ENCODE data around the gene RTL5. TPM values are rescaled to one million over a fixed set of nuclear protein-coding genes. Genes with fewer than 3 reads are reported as not detected.

RTL5 gene
- polyA plus RNA-seq, 1 of the 3 experiments (the other 2 are of a cell fraction) = 1.8 TPM

GRCh38 chrX:72130156-72130761 is 1.5 kb downstream of the RTL5 start:
- CTCF ChIA-PET = interaction anchor here (1.1 to 15.8 kb wide), 5 partner anchors 15 to 132 kb away, joined by 3 to 257 read pairs (median 29); no protein-coding TSS in a partner anchor
- H3K4me2 ChIP-seq = no peak overlapping the region

More at GRCh38 chrX:72130156-72130761, 1.5 kb downstream of the RTL5 start:
- no peak overlapping the region for H3K9ac ChIP-seq
- WGBS (ENCODE audit: low lambda C conversion rate) = 90% methylated on average over 12 of the region's 12 CpGs
- no peaks in the 10 kb centered on the region for H3K36me3 ChIP-seq (replicated peaks in 1 of 2; ENCODE audit: control insufficient read depth in 1 of 2, insufficient read depth in 2 of 2, low read length in 1 of 2)
- H3K9me2 ChIP-seq = no peaks in the 10 kb centered on the region
- peak overlapping the region in 1 of 2 experiments; percentile 77; a peak in 1 of 4 replicates for H3K27ac ChIP-seq (ENCODE audit: low read depth in 2 of 2, low read length in 1 of 2)
- H3K4me3 ChIP-seq (ENCODE audit: low read depth in 2 of 2, low read length in 1 of 2) = peak overlapping the region in 1 of 2 experiments; percentile 48; a peak in 1 of 4 replicates
- no peaks in the 10 kb centered on the region for H4K20me1 ChIP-seq (ENCODE audit: insufficient read depth)
- POLR2A ChIA-PET = interaction anchor here (0.6 to 2.4 kb wide), 7 partner anchors 35 to 101 kb away, joined by 3 to 7 read pairs (median 4); partner anchors contain the start of gene PIN4
- H2AFZ ChIP-seq (ENCODE audit: low read depth) = no peak overlapping the region
- DNase-seq = no peak
- peaks cover 19% of the 10 kb centered on the region for H3K27me3 ChIP-seq (ENCODE audit: insufficient read depth)
- H3K79me2 ChIP-seq (ENCODE audit: insufficient read depth) = no peaks in the 10 kb centered on the region
- TF ChIP-seq TCF12 (IDR thresholded peaks at IDR 0.05) (no peak), ZBTB33 (IDR thresholded peaks at IDR 0.05; ENCODE audit: borderline replicate concordance, low read depth) (no peak), RAD21 (IDR thresholded peaks at IDR 0.05; ENCODE audit: low read length) (no peak), GATA2 (CRISPR knock-in tag; IDR thresholded peaks at IDR 0.05) (no peak), MXI1 (IDR thresholded peaks at IDR 0.05; ENCODE audit: low read depth, low read length) (no peak), JUND (IDR thresholded peaks at IDR 0.05) (no peak), USF2 (IDR thresholded peaks at IDR 0.05; ENCODE audit: borderline replicate concordance, low read depth, low read length) (no peak), TEAD4 (IDR thresholded peaks at IDR 0.05; ENCODE audit: borderline replicate concordance, insufficient read depth) (no peak), ELF1 (IDR thresholded peaks at IDR 0.05) (no peak), SIN3A (IDR thresholded peaks at IDR 0.05; ENCODE audit: borderline replicate concordance, low read depth, low read length) (no peak), POLR2AphosphoS5 (IDR thresholded peaks at IDR 0.05; ENCODE audit: low read depth, low read length) (no peak), CTCF (IDR thresholded peaks at IDR 0.05) (no peak), GABPA (IDR thresholded peaks at IDR 0.05; ENCODE audit: low read depth) (no peak), YY1 (IDR thresholded peaks at IDR 0.05; ENCODE audit: low read depth) (no peak), PBX3 (IDR thresholded peaks at IDR 0.05) (no peak), RXRA (IDR thresholded peaks at IDR 0.05; ENCODE audit: borderline replicate concordance, low read depth) (no peak)
- H3K9me3 ChIP-seq = no peaks in the 10 kb centered on the region
- no peaks in the 10 kb centered on the region for H3F3A ChIP-seq (replicated peaks; ENCODE audit: insufficient read depth)
- H3K4me1 ChIP-seq (ENCODE audit: control insufficient read depth in 1 of 2, insufficient read depth in 2 of 2, low read depth in 1 of 2, low read length in 1 of 2) = peaks cover 9 to 59% of the 10 kb centered on the region in 2 experiments; a peak in 3 of 4 replicates
